ENCODE results near the gene HOXC11.

Gene HOXC11

GRCh38 chr12:54024581-54025305 is 51.8 kb downstream of the HOXC11 start:
- Histone ChIP-seq H3K27ac (ENCODE audit: insufficient read depth, low read length, poor library complexity, severe bottlenecking) (no peak overlapping the region), H3K4me1 (ENCODE audit: control insufficient read depth, insufficient read depth, low read length, poor library complexity, severe bottlenecking) (peaks cover 6% of the 10 kb centered on the region), H3K9me3 (ENCODE audit: control insufficient read depth, low read length) (no peaks in the 10 kb centered on the region), H3K36me3 (ENCODE audit: control insufficient read depth, insufficient read depth, low read length) (no peaks in the 10 kb centered on the region), H3K27me3 (replicated peaks; ENCODE audit: control insufficient read depth, insufficient read depth, low read length, poor library complexity, severe bottlenecking) (peaks cover 75% of the 10 kb centered on the region), H3K4me3 (ENCODE audit: insufficient read depth, low read depth, low read length, poor library complexity, severe bottlenecking) (no peak overlapping the region)
- no peak for DNase-seq

- DNase-seq: no peak
- Histone ChIP-seq H3K36me3 (ENCODE audit: control insufficient read depth, insufficient read depth, low read length) (no peaks in the 10 kb centered on the region), H3K27ac (ENCODE audit: insufficient read depth, low read length, poor library complexity, severe bottlenecking) (no peak overlapping the region), H3K9me3 (ENCODE audit: control insufficient read depth, low read length) (no peaks in the 10 kb centered on the region), H3K4me1 (ENCODE audit: control insufficient read depth, insufficient read depth, low read length, poor library complexity, severe bottlenecking) (peaks cover 8% of the 10 kb centered on the region), H3K27me3 (replicated peaks; ENCODE audit: control insufficient read depth, insufficient read depth, low read length, poor library complexity, severe bottlenecking) (peaks cover 78% of the 10 kb centered on the region), H3K4me3 (ENCODE audit: insufficient read depth, low read depth, low read length, poor library complexity, severe bottlenecking) (no peak overlapping the region)
These were observed 52.8 kb downstream of the HOXC11 start for GRCh38 chr12:54025499-54026405.

GRCh38 chr12:54026640-54027441 is 53.9 kb downstream of the HOXC11 start:
- peaks cover 11% of the 10 kb centered on the region for H3K4me1 ChIP-seq (ENCODE audit: control insufficient read depth, insufficient read depth, low read length, poor library complexity, severe bottlenecking)
- H3K27me3 ChIP-seq (replicated peaks; ENCODE audit: control insufficient read depth, insufficient read depth, low read length, poor library complexity, severe bottlenecking): peaks cover 81% of the 10 kb centered on the region
- H3K36me3 ChIP-seq (ENCODE audit: control insufficient read depth, insufficient read depth, low read length): no peaks in the 10 kb centered on the region
- no peak for DNase-seq
- H3K4me3 ChIP-seq (ENCODE audit: insufficient read depth, low read depth, low read length, poor library complexity, severe bottlenecking): no peak overlapping the region
- no peaks in the 10 kb centered on the region for H3K9me3 ChIP-seq (ENCODE audit: control insufficient read depth, low read length)
- H3K27ac ChIP-seq (ENCODE audit: insufficient read depth, low read length, poor library complexity, severe bottlenecking): no peak overlapping the region

Data from effector memory CD4-positive, alpha-beta T cell (primary cell).